Left cardiac atrium (tissue), 4 donors: Measurements from ENCODE around the gene WNT5B. TPM values are rescaled to one million over a fixed set of nuclear protein-coding genes. Genes with fewer than 3 reads are reported as not detected.
A peak's percentile ranks its signal among the peaks of the same experiment; 100 is the strongest.

Experiments
- ATAC-seq, 2 donors: fragments of 200-7000 bp; cut with Tn5 transposase; one replicate each; pipeline ENCODE4 v1.9.1; 2020; ENCODE audit warnings: mild to moderate bottlenecking in 2 of 2, moderate library complexity in 2 of 2
- DNase-seq: peaks from one replicate; pipeline ENCODE4 v3.0.0-alpha.2; 2020
- intact Hi-C, 2 donors: fragments of 100-400 bp; cut with DNase I; formaldehyde crosslinking; loops; one replicate each; pipeline versions ENCODE4 v1.14.1 to v1.15.1; 2022 to 2023
- total RNA-seq, 2 donors: library from RNA; stranded (reverse); fragmentation: NEBNext Ultra II Directional; extraction: Animal tissue kit (Norgen Biotek cat#: 25700); gene quantifications; one replicate each; pipeline ENCODE4 v1.2.1, GENCODE V29; 2021
- donor health status: DM: no; HTN: yes; CAD: no.
- donor health status: DM: no; HTN: yes; CAD: no; lungs with severe emphysema.
- donor health status: DM: yes; HTN: yes; CAD: no.
- donor health status: Dilated cardiomyopathy.

Gene WNT5B
- total RNA-seq, 2 donors from 2014 or later, result 1.8 to 5.0 TPM

- intact Hi-C loops, result no loop called here
- ATAC-seq, result no peak
- DNase-seq, result no peak
Observed at GRCh38 chr12:1616233-1617066, 12.6 kb upstream of the WNT5B start.

DNA sequence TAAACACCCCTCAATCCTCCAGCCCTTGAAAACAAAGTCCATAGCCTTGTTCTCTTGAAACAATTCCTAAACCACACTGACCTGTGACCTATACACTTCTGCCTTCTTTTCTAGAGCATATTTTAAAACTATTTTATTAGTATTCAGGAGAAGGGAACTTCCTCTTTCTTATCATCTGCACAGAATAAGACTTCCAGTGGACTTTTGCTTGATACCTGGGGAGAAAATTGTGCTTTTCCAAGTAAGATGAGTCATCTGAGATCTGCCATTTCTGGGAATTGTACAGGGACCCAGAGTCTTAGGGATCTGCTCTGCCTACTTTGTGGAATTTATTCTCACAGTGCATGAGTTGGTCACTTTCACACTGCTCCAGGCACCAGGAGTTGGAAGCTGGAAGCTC, 10.5 kb upstream of the WNT5B start:
- intact Hi-C loops, result no loop called here
- ATAC-seq, result no peak
- DNase-seq, result no peak

DNA sequence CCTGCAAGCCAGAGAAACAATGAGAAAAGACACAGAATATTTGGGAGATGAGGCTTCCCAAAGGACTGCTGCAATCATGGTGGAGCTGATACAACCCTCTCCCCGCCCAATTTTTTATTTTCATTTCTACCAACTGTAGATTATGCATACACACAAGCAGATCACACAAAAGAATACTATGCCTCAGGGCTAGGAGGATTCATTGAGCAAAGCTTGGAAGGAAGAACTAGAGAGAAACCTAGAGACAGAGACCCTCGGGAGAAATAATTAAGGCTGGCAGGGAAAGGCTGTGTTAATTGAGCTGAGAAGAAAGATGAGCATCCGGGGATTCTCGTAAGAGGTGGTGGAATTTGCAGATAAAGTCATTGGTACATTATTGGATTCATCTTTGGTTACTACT, 9.9 kb upstream of the WNT5B start:
- intact Hi-C loops, result no loop called here
- DNase-seq (no peak), ATAC-seq (no peak)

DNA sequence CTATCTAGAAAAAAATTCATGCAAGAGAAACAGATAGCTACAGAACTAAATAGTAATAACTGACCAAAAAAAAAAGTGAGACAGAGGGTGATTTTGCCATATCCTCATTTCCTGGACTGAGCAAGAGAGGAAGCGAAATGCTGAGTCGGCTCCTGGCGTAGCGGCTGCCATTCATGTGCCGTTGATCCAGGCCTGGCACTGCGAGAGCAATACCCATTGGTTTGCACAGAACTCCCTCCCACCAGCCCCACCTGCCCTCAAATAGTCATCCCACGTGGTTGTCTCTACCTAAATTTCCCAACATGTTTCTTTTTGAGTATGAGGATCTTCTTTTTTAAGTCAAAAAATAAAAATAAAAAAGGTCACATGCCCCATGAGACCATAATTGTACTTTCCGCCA, 9.4 kb upstream of the WNT5B start:
- intact Hi-C loops, result no loop called here
- ATAC-seq (peak; percentile 65 to 76), DNase-seq (peak; percentile 53)

DNA sequence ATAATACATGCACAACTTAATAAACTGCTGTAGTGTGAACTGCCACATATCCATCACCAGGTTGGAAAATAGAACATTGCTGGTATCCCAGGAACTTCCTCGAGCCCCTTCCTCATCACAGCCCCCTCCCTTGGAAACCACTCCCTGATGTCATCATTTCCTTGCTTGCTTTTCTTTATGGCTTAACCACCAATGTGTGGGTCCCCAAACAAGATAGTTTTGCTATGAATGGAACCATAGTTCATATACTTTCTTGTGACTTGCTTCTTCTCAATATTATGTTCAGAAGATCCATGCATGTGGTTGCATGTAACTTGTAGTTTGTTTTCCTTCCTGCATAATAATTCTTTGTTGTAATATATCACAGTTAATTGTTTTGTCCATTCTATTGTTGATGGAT, 8.9 kb upstream of the WNT5B start:
- intact Hi-C loops, result no loop called here
- ATAC-seq (no peak), DNase-seq (no peak)

GRCh38 chr12:1622406-1622805, 6.6 kb upstream of the WNT5B start:
- DNase-seq (no peak), ATAC-seq (no peak)
- intact Hi-C loops, result no loop called here

DNA sequence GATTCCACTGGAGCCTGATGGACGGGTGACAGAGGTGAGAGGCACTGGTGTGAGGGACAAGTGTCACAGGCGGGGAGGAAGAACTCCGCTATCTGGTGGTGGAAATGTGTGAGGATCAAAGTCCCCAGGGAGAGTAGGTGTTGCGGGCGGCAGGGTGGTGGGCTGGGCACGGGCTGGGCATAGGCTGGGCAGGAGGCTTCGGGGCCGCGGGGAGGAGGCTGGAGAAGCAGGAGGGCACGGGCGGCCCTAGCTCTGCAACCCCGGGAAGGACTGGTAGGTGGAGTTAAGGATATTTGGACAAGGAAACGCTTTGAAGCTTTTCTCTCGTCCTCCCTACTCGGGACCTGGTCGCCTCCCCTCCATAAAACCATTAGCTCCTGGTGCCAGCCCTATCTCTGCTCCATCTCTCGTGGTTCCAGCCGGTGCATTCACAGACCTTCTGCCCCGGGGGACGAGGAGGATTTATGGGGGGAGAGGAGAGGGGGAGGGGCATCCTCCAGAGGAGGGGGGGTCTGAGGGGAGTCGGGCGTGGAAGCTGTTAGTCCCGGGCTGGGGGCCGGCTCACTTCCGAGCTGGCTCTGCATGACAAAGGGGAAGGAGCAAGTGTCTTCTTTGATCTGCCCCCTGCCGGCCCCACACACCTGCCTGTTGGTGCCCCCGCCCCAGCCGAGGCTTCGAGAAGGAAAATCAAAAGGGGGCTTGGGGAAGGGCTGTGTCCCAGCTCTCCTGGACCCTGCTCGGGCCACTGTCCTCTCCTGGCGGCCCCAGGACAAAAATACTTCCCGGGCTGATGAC, 504 bp downstream of the WNT5B start:
- ATAC-seq, result peak; percentile 6 to 17
- intact Hi-C loops, result loop anchor here in 1 of 2 donors (5.0 kb wide), 1 partner anchor 308 kb away; no protein-coding TSS in a partner anchor

DNA sequence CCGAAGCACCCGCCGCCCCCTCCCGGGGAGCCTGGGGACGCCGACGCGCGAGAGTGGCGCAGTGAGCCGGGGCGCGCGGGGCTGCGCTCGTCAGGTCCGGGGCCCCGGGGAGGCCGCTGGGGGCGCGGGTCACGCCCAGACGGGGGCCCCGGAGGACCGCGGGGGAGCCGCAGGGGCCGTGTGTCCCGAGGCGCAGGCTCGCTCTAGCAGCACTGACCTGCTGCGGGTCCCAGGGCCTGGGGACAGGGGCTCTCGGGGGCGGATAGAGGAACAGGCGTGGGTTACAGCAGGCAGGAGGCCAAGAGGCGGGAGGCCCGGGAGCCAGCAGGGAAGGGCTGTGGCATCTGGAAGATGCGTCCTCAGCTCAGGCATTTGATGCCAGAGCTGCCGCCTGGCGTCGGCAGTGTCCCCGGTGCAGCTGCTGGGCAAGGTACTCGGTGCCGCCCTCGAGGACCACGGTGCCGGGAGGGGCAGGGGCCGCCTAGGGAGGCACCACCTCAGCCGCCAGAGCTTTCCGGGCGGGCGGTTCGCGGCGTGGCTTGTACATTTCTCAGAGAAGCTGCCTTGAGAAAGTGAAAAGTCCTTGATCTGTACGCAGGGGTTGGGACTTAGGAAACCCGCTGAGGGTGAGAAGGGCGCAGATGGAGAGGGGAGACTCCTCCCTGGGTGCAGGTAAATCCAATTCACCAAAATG, 1.2 kb downstream of the WNT5B start:
- DNase-seq (peak; percentile 59), ATAC-seq (peak; percentile 34 to 52)
- intact Hi-C loops, result loop anchor here in 1 of 2 donors (5.0 kb wide), 1 partner anchor 307 kb away; no protein-coding TSS in a partner anchor

More for the DNA sequence above, 504 bp downstream of the WNT5B start:
- DNase-seq, result peak; percentile 33

DNA sequence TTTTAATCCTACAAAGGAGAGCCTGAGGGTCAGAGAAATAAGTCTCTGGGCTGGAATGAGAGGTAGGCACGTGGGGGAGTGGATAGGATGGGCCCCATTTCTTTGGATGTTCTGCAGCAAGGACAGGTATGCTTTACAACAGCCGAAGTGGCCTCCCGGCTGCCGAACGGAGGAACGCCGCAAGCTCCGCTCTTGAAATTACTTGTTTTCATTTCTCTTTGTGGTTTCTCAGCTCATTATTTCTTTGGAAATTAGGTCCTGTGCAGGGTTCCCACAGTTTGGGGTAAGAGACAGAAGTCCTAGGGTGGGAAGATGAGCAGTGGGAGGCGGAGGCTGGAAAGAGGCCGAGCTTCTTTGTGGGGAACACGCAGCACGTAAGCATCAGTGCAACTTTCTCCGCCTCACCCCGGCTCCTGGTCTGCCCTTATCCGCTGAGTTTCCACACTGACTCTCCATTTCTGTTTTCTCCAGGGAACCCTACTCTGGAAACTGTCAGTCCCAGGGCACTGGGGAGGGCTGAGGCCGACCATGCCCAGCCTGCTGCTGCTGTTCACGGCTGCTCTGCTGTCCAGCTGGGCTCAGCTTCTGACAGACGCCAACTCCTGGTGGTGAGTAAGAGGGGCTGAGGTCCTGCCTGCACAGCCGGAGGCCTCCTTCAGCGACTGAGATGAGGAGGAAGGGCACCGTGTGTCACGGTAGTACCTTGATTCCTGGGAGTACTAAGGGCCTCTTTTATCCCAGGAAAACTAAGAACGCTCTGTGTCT, 2.0 kb downstream of the WNT5B start:
- intact Hi-C loops, result loop anchor here in 1 of 2 donors (5.0 kb wide), 1 partner anchor 306 kb away; no protein-coding TSS in a partner anchor
- peak; percentile 24 to 35 for ATAC-seq
- DNase-seq, result peak; percentile 29

GRCh38 chr12:1632702-1633101, 3.7 kb downstream of the WNT5B start:
- peak; percentile 13 to 39 for ATAC-seq
- intact Hi-C loops, result loop anchor here in 1 of 2 donors (5.0 kb wide), 1 partner anchor 305 kb away; no protein-coding TSS in a partner anchor
- no peak for DNase-seq

DNA sequence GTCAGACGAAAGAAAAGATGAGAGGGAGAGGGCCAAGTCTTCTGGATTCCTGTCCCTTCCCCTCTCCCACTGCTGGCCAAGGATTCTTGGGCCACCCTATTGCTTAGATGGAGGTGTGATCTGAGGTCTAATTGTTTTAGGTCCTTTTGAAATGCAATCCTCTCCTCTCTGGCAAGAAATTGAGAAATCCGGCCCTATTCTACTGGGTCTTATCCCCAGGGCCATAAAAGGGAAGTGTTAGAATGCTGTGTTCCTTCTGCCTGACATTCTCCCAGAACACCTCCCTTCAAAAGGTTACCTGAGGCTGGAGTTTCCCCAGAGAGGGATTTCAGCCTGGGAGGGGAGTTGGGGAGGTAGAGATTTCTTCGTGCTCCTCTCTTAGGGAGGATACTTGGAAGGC, 4.4 kb downstream of the WNT5B start:
- DNase-seq (no peak), ATAC-seq (no peak)
- intact Hi-C loops, result loop anchor here in 1 of 2 donors (5.0 kb wide), 1 partner anchor 304 kb away; no protein-coding TSS in a partner anchor

DNA sequence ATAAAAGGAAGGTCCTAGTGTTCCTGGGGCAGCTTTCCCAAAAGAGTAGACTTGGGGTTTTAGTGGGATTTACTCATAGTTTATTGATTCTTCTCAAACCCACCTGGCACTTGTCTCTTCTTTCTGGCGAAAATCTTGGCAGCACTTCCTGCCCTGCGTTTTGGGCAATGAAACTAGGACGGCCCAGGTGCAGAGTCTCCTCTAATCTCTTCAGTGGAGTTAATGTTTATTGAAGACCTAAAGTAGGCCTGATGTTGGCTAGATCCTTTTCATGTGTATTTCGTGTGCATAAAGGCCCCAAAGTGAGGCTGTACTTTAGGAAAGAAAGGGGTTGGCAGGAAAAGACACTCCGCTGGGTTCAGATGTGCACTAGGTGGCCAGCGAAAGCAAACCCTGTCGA, 5.1 kb downstream of the WNT5B start:
- no peak for DNase-seq
- ATAC-seq, result no peak
- intact Hi-C loops, result loop anchor here in 1 of 2 donors (5.0 kb wide), 1 partner anchor 303 kb away; no protein-coding TSS in a partner anchor

DNA sequence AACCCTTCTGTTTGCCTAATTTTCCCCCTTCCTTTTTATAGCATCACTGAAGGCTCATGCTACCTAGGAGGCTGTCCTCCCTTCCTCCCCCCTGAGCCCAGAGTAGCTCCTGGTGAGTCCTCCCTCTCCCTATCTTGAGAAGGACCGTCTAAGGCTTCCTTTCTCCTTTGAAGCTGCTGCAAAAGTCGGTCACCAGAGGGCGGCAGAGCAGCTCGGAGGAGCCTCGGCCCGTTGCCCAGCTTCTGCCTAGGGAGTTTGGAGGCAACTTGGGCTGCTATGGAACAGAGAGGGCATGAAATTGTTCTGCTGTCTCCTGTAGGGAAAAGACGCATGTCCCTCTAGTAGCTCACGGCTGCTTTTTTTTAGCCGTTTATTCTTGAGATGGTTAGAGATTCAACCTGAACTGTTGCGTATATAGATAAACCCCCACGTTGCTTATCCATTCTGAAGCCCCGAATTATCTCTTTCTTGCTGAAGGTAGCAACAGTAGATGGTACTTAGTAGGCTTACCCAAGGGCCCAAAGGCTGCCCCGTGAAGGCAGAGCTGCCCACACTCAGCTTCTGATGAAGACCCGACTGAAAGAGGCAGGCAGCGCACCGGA, 5.7 kb downstream of the WNT5B start:
- intact Hi-C loops, result loop anchor here in 1 of 2 donors (5.0 kb wide), 1 partner anchor 303 kb away; no protein-coding TSS in a partner anchor
- peak; percentile 88 for DNase-seq
- peak; percentile 64 for ATAC-seq

DNA sequence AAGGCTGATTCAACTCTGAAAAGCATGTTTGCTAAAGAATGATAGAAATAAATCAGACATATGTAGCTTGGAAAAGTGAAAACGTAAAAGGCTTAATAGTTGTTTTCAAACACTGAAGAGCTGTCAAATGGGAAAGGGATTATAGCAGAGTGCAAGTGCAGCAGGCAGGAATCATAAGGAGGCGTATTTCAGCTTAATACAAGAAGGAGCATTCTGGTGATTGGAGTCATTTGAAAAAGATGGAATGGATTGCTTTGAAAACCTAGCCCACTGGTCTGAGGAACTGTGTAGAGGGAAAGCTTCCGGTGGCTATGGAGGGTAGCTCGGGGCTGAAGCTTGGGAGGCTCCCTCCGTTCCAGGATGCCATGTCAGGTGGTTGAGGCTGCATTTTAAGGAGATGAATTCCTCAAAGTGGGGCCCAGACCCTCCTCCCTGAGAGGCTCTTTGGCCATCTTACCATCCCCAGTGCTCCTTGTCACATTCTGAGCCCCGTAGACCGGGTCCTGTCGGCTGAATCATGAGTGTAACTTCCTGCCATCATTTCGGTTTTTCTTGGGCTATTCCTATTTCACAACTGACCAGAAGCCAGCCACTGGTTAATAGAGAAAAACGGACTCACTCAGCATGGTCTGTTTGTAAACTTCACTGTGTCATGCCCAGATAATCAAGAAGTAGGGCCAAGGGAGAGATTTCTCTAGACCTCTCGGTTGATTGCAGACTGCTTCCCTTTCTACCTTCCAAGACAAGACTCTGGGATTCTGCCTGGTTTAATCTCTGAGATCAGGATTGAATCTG, 6.5 kb downstream of the WNT5B start:
- DNase-seq (no peak), ATAC-seq (no peak)
- intact Hi-C loops, result no loop called here

DNA sequence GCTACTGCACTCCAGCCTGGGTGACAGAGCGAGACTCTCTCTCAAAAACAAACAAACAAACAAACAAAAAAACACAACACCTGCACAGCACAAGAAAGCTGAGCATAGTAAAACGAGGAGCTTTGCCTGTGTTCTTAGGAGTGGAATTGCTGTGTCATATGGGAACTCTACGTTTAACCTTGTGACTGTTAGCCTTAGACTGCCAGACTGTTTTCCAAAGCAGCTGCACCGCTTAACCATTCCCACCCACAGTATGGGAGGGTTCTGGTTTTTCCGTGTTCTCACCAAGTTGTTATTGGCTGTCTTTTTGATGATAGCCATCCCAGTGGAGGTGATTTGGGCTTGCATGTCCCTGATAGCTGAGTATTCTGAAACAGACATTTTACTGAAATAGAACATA, 9.2 kb downstream of the WNT5B start:
- ATAC-seq (no peak), DNase-seq (no peak)
- intact Hi-C loops, result no loop called here

DNA sequence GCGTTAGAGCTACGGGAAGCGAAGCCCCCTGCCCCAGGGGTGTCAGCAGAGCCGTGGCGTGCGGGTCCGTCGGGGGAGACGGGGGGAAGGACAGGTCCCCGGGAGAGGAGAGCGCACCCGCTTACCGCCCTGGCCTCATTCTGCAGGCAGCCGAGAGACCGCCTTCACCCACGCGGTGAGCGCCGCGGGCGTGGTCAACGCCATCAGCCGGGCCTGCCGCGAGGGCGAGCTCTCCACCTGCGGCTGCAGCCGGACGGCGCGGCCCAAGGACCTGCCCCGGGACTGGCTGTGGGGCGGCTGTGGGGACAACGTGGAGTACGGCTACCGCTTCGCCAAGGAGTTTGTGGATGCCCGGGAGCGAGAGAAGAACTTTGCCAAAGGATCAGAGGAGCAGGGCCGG, 10.5 kb downstream of the WNT5B start:
- no peak for ATAC-seq
- intact Hi-C loops, result no loop called here

More for the DNA sequence above, 10.5 kb downstream of the WNT5B start:
- no peak for DNase-seq
